GM20000 (cell line): ENCODE results near the gene UBL5.
"Not testable (repeated sequence)": the region's sequence is repeated elsewhere in the genome, so short reads cannot be mapped to it uniquely, and the experiment has no call there.

Source experiments
- DNase-seq: peaks from one replicate; pipeline ENCODE4 v3.0.0; 2012; ENCODE audit warnings: low spot score
- TF ChIP-seq, protein P1 (sequence below): IDR thresholded peaks from 2 replicates; pipeline ENCODE4 v1.5.1; 2012; ENCODE audit warnings: mild to moderate bottlenecking, control low read depth; ENCODE audit errors: extremely low read depth, missing control alignments

UBL5 gene

DNA sequence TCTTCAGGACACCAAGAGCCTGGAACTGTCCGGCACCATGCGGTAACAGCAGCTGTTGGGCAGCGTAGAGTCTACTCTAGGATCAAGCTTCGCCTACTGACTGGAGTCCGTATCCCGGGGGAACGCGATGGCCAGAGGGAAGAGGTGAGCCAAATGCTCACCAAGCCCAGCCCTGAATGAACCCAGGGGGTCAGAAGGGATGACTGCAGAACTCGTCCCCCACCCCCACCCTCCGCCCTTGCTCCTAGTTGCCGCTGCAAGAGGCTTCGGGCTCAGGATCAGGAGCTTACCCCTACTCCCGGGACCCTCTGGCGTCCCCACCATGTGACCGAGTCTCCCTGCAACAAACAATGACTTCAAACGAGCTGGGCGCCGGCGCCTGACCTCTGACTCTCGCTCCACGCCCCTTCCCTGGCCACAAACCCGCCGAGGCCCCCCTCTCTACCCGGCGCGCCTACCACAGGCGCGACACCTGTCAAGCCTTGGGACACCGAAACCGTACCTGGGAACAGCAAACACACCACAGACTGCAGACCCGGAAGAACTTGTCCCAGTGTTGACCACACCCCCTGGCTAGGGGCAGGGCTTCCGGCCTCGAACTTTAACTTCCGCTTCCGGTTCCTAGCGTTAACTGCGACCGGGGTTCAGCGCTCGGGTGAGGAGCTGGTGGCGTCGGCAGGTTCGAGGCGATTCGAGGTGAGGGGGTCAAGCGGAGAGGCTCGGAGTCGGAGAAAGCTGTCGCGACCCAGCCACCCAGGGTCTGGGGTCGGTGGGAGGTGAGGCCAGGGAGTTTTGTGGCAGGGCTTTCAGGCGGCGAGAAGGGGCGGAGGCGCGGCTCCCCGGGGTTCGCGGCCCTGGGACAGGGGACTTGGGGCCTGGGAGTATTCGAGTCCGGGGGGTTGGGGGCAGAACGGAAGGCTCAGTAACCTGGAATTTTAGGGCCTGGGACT lies at the start of gene UBL5:
Gene UBL5 (plus strand): TSS at position 630 of the 950 bp plus-strand sequence. CDS start 420 bp downstream, outside the sequence.
- peak; percentile 89 for DNase-seq
- TF ChIP-seq, protein P1, sequence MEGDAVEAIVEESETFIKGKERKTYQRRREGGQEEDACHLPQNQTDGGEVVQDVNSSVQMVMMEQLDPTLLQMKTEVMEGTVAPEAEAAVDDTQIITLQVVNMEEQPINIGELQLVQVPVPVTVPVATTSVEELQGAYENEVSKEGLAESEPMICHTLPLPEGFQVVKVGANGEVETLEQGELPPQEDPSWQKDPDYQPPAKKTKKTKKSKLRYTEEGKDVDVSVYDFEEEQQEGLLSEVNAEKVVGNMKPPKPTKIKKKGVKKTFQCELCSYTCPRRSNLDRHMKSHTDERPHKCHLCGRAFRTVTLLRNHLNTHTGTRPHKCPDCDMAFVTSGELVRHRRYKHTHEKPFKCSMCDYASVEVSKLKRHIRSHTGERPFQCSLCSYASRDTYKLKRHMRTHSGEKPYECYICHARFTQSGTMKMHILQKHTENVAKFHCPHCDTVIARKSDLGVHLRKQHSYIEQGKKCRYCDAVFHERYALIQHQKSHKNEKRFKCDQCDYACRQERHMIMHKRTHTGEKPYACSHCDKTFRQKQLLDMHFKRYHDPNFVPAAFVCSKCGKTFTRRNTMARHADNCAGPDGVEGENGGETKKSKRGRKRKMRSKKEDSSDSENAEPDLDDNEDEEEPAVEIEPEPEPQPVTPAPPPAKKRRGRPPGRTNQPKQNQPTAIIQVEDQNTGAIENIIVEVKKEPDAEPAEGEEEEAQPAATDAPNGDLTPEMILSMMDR = no peak

DNA sequence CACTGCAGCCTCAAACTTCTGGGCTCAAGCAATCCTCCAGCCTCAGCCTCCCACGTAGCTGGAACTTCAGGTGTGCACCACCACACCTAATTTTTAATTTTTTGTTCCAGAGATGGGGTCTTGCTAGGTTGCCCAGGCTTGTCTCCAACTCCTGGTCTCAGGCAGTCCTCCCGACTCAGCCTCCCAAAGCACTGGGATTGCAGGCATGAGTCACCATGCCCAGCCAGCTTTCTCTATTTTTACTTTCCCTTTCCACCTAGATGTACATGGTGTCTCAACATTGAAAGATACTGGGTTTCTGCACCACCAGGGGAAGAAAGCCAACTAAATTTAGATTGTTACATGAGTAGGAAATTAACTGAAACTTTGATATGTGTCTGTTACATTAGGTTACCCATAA lies 45.4 kb upstream of the UBL5 start:
- no peak for DNase-seq

DNA sequence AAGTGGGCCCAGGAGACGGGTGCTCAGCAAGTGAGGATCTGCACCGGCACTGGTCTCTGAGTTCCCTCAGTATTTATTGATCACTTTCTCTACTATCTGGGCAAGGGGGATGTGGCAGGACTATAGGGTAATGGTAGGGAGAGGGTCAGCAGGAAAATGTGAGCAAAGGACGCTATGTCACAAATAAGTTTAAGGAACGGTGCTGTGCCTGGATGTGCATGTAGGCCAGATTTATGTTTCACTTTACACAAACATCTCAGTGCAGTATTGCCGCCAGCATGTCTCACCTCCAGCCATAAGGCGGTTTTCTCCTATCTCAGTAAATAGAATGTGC lies 43.6 kb upstream of the UBL5 start:
- not testable (repeated sequence) for DNase-seq

More for the DNA sequence above, 45.4 kb upstream of the UBL5 start:
- TF ChIP-seq, protein P1 = no peak

DNA sequence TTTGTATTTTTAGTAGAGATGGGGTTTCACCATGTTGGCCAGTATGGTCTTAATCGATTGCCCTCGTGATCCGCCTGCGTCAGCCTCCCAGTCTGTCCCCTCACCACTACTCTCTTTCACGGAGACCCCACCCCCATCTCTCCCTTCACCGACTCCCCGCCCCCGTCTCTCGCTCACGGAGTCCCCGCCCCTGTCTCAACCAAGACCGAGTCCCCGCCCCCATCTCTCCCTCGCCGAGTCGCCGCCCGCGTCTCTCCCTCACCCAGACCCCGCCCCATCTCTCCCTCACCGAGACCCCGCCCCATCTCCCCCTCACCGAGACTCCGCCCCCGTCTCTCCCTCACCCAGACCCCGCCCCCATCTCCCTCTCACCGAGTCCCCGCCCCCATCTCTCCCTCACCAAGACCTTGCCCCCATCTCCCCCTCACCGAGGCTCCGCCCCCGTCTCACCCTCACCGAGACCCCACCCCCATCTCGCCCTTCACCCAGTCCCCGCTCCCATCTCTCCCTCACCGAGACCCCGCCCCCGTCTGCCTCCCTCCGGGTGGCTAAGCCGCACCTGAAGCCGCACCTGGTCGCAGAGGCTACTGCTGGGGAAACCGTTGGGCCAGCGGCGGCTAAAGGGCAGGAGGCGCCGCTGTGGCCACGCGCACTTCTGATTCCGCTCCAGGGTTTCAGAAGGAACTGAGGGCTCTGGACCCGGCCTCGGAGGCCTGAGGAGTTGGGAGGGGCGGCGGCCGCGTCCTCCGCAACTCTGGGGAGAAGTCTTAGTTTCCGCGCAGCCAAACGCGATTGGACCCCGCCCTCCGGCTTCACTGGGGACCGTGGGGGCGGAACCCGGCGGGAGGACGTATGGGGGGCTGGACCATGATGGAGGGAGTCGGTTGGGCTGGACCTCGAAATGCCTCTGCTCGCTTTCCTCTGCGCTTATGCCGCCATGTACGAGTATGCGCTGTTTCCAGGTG lies 42.1 kb upstream of the UBL5 start:
- TF ChIP-seq, protein P1 = no peak
- peak; percentile 92 for DNase-seq

- TF ChIP-seq, protein P1 = no peak
- no peak for DNase-seq
Measured at GRCh38 chr19:9786342-9786741, 41.4 kb upstream of the UBL5 start.

GRCh38 chr19:9786819-9787218 lies 40.9 kb upstream of the UBL5 start:
- no peak for DNase-seq
- TF ChIP-seq, protein P1 = no peak

DNA sequence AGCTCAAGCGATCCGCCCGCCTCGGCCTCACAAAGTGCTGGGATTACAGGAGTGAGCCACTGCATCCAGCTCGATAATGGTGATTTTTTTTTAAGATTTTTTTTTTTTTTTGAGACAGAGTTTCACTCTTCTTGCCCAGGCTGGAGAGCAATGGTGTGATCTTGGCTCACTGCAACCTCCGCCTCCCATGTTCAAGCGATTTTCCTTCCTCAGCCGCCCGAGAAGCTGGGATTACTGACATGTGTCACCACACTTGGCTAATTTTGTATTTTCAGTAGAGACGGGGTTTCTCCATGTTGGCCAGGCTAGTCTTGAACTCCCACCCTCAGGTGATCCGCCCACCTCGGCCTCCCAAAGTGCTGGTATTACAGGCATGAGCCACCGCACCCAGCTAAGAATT lies 39.1 kb upstream of the UBL5 start:
- DNase-seq = not testable (repeated sequence)

- no peak for DNase-seq
- TF ChIP-seq, protein P1 = no peak
Measured at GRCh38 chr19:9789066-9789465, 38.7 kb upstream of the UBL5 start.

DNA sequence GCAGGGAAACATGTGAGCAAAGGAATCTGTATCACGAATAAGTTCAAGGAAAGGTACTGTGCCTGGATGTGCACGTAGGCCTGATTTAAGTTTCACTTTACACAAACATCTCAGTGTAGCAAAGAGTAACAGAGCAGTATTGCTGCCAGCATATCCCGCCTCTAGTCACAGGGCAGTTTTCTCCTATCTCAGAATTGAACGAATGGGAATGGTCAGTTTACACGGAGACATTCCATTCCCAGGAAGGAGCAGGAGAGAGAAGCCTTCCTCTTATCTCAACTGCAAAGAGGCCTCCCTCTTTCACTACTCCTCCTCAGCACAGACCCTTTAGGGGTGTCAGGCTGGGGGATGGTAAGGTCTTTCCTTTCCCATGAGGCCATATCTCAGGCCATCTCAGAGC lies 38.1 kb upstream of the UBL5 start:
- DNase-seq = not testable (repeated sequence)

GRCh38 chr19:9791073-9791367 lies 36.7 kb upstream of the UBL5 start:
- DNase-seq = not testable (repeated sequence)
